Esophagus muscularis mucosa (tissue), 4 donors: Measurements from ENCODE around the gene XAGE5. TPM values are rescaled to one million over a fixed set of nuclear protein-coding genes. Genes with fewer than 3 reads are reported as not detected.
"Not testable (repeated sequence)": the region's sequence is repeated elsewhere in the genome, so short reads cannot be mapped to it uniquely, and the experiment has no call there.

ENCODE experiments used
- DNase-seq: peaks from one replicate; pipeline ENCODE4 v3.0.0-alpha.2; 2017; ENCODE audit errors: extremely low spot score
- H3K27ac ChIP-seq, 4 donors: fragments of 200-600 bp; sonication (generic); replicated peaks in 1 of 4; 1 replicate in 3 of 4; 2 replicates in 1 of 4; pipeline ENCODE4 v1.5.1; 2016 to 2019; ENCODE audit warnings: mild to moderate bottlenecking in 1 of 4
- H3K27me3 ChIP-seq, 4 donors: fragments of 200-600 bp; sonication (generic); one replicate each; pipeline versions ENCODE4 v1.5.1 to v1.6.0; 2016 to 2019
- H3K36me3 ChIP-seq, 4 donors: fragments of 200-600 bp; sonication (generic); one replicate each; pipeline ENCODE4 v1.5.1; 2016 to 2019
- H3K4me1 ChIP-seq, 4 donors: fragments of 200-600 bp; sonication (generic); one replicate each; pipeline ENCODE4 v1.5.1; 2016 to 2019
- H3K4me3 ChIP-seq, 4 donors: fragments of 200-600 bp; sonication (generic); 1 replicate in 2 of 4; 2 replicates in 2 of 4; pipeline ENCODE4 v1.5.1; 2016 to 2019; ENCODE audit warnings: mild to moderate bottlenecking in 4 of 4, moderate library complexity in 1 of 4
- H3K9me3 ChIP-seq, 4 donors: fragments of 200-600 bp; sonication (generic); 1 replicate in 3 of 4; 2 replicates in 1 of 4; pipeline ENCODE4 v1.5.1; 2016 to 2019
- EP300 ChIP-seq: sonication (generic); formaldehyde crosslinking; IDR thresholded peaks from one replicate; pipeline ENCODE4 v1.6.1; 2017; ENCODE audit warnings: antibody characterized with exemption
- POLR2A ChIP-seq: fragments of 450-650 bp; IDR thresholded peaks from one replicate; pipeline ENCODE4 v1.6.1; 2017; ENCODE audit warnings: antibody characterized with exemption, moderate library complexity, mild to moderate bottlenecking, low read depth
- POLR2AphosphoS5 ChIP-seq, 2 donors: sonication (generic); formaldehyde crosslinking; IDR thresholded peaks; one replicate each; pipeline ENCODE4 v1.6.1; 2017; ENCODE audit warnings: antibody characterized with exemption in 2 of 2
- WGBS: methylation state at CpG from one replicate; pipeline ENCODE4 v1.1.5; 2018; 5-methylcytosine and 5-hydroxymethylcytosine counted together
- intact Hi-C: fragments of 100-400 bp; cut with DNase I; formaldehyde crosslinking; loops from one replicate; pipeline ENCODE4 v1.15.1; 2023
- total RNA-seq, 4 donors: library from RNA; depleted of rRNA; stranded (reverse); fragments of >200 nt; gene quantifications; one replicate each; pipeline versions ENCODE4 v1.1.0 to v1.2.1, GENCODE V29; 2016
- TF ChIP-seq, protein P1 (sequence below), 3 experiments: fragments of 200-600 bp in 2 of 3; fragments of 450-650 bp in 1 of 3; sonication (generic) in 2 of 3; IDR thresholded peaks; one replicate each; pipeline ENCODE4 v1.5.1; 2017 to 2019; ENCODE audit warnings: antibody characterized with exemption in 3 of 3, mild to moderate bottlenecking in 2 of 3, moderate library complexity in 1 of 3

The XAGE5 gene, protein sequence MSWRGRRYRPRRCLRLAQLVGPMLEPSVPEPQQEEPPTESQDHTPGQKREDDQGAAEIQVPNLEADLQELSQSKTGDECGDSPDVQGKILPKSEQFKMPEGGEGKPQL
- not detected for total RNA-seq

- no peak for TF ChIP-seq EP300
- no peak for TF ChIP-seq POLR2A
- TF ChIP-seq, protein P1, sequence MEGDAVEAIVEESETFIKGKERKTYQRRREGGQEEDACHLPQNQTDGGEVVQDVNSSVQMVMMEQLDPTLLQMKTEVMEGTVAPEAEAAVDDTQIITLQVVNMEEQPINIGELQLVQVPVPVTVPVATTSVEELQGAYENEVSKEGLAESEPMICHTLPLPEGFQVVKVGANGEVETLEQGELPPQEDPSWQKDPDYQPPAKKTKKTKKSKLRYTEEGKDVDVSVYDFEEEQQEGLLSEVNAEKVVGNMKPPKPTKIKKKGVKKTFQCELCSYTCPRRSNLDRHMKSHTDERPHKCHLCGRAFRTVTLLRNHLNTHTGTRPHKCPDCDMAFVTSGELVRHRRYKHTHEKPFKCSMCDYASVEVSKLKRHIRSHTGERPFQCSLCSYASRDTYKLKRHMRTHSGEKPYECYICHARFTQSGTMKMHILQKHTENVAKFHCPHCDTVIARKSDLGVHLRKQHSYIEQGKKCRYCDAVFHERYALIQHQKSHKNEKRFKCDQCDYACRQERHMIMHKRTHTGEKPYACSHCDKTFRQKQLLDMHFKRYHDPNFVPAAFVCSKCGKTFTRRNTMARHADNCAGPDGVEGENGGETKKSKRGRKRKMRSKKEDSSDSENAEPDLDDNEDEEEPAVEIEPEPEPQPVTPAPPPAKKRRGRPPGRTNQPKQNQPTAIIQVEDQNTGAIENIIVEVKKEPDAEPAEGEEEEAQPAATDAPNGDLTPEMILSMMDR (IDR thresholded peaks at IDR 0.05), result no peak
- no peak for TF ChIP-seq POLR2AphosphoS5 (IDR thresholded peaks at IDR 0.05)
- WGBS, result 77% methylated on average over 20 of the region's 25 CpGs
- intact Hi-C loops, result no loop called here
- no peak for DNase-seq
- Histone ChIP-seq H3K36me3 (no peaks in the 10 kb centered on the region), H3K4me3 (no peak within 1 kb of the TSS), H3K9me3 (no peaks in the 10 kb centered on the region), H3K4me1 (no peaks in the 10 kb centered on the region), H3K27ac (no peak within 1 kb of the TSS), H3K27me3 (no peaks in the 10 kb centered on the region)
Observed at GRCh38 chrX:52811065-52811625, at the start of gene XAGE5. TSS of gene XAGE5 (plus strand) at chrX:52811287. CDS start at chrX:52812567, 1,280 bp downstream.

- H3K4me1 ChIP-seq, H3K27me3 ChIP-seq, H3K9me3 ChIP-seq, DNase-seq, H3K4me3 ChIP-seq, intact Hi-C loops, H3K27ac ChIP-seq, H3K36me3 ChIP-seq: not testable (repeated sequence)
- WGBS, result 85% methylated on average over 4 of the region's 5 CpGs
Observed at GRCh38 chrX:52765983-52766382, 45.1 kb upstream of the XAGE5 start.

DNA sequence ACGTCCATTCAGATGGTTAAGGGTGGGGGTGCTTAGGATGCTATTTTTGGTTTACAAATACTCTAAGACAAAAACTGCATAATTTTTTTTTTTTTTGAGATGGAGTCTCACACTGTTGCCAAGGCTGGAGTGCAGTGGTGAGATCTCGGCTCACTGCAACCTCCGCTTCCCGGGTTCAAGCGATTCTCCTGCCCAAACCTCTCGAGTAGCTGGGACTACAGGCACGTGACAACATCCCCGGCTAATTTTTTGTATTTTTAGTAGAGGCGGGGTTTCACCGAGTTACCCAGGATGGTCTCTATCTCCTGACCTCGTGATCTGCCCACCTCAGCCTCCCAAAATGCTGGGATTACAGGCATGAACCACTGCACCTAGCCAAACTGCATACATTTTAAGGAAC lies 37.6 kb upstream of the XAGE5 start:
- intact Hi-C loops, H3K27ac ChIP-seq, H3K9me3 ChIP-seq, H3K36me3 ChIP-seq, H3K4me3 ChIP-seq, H3K4me1 ChIP-seq, H3K27me3 ChIP-seq, DNase-seq: not testable (repeated sequence)
- 77% methylated on average over 10 of the region's 11 CpGs for WGBS

DNA sequence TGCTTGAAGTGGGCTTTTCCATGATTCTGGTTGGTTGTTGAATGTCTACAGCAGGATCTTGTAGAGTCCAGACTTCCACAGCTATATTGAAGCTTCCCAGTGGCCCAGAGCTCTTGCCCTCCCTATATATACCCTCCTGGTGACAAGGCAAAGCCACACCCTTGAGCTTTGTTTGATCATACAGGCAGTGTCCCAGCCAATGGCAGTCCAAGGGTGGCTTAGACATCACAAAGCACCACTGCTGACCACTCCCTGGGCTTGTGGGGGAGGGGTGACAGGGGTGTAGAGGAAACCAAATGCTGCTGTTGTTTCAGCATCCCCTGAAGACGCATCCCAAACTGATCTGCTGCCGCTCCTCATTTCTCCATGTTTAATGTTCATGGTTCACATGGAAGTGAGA lies 13.8 kb upstream of the XAGE5 start, which contains the start of gene SPANXN5:
Gene SPANXN5, minus strand, starts transcription at position 101 of the 400 bp plus-strand sequence. Its CDS starts 79 bp downstream, at position 22.
- H3K4me3 ChIP-seq, intact Hi-C loops, H3K36me3 ChIP-seq, H3K27ac ChIP-seq, DNase-seq, H3K4me1 ChIP-seq, H3K9me3 ChIP-seq, H3K27me3 ChIP-seq: not testable (repeated sequence)
- 75% methylated on average over 2 of the region's 2 CpGs for WGBS

GRCh38 chrX:52804876-52805275 lies 6.2 kb upstream of the XAGE5 start:
- H3K4me3 ChIP-seq, H3K27ac ChIP-seq: not testable (repeated sequence)
- 60% methylated on average over 2 of the region's 2 CpGs for WGBS

DNA sequence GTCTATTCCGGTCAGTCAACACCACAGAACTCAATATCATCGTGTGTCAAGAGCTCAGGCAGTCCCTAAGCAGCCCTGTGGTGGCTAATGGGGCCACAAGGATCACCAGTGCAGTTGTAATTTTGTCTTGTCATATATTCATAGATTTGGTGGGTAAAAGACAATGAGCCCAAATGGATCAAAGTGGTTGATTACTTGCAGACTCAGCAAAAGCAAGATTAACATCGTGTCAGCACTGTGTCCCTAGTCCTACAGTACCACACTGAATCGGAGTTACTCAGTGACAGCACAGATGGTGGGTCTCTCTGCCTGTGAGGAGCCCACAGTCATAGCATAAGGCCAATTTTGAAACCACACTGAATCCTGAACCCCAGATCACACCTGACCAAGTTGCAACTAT lies 8.7 kb downstream of the XAGE5 start:
- Histone ChIP-seq H3K27me3 (no peaks in the 10 kb centered on the region), H3K4me3 (no peak overlapping the region), H3K4me1 (no peaks in the 10 kb centered on the region), H3K27ac (no peak overlapping the region), H3K9me3 (no peaks in the 10 kb centered on the region), H3K36me3 (no peaks in the 10 kb centered on the region)
- intact Hi-C loops, result no loop called here
- TF ChIP-seq, protein P1 (IDR thresholded peaks at IDR 0.05), result no peak
- TF ChIP-seq POLR2A, result no peak
- no peak for TF ChIP-seq EP300
- no peak for TF ChIP-seq POLR2AphosphoS5 (IDR thresholded peaks at IDR 0.05)
- 78% methylated on average over 4 of the region's 4 CpGs for WGBS
- no peak for DNase-seq

More at GRCh38 chrX:52804876-52805275, 6.2 kb upstream of the XAGE5 start:
- intact Hi-C loops, H3K9me3 ChIP-seq, H3K4me1 ChIP-seq, H3K27me3 ChIP-seq, H3K36me3 ChIP-seq, DNase-seq: not testable (repeated sequence)

DNA sequence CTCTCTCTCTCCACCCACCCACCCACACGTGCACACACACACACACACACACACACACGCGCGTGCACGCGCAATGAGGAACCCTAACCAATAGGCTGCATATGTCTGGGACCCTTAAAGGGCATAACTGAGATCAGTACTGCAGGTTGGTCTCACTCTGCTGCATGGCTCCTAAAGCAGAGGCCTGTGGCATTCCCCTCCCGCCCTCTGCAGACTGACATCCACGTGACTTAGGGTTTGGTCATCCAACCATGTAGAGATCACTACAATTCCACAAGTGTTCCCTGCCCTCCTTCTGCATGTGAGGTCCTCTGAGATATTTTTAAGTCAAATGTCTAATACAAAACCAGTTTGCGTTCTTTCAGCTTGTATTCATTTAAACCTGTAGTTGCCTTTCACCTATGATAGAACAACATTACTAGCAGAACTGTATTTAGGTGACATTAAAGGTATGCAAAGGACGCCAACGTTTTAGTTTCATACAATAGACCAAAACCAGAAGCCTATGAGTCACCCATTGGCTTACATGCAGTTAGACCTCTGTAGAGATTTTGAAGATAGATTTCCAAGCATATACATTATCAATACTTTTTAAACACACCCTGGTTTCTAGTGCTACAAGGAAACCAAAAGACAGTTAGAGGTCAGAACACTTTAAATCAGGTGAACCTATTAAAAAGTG lies 10.1 kb downstream of the XAGE5 start:
- 77% methylated on average over 11 of the region's 11 CpGs for WGBS
- Histone ChIP-seq H3K27ac (no peak overlapping the region), H3K27me3 (no peaks in the 10 kb centered on the region), H3K4me3 (no peak overlapping the region), H3K36me3 (no peaks in the 10 kb centered on the region), H3K4me1 (no peaks in the 10 kb centered on the region), H3K9me3 (no peaks in the 10 kb centered on the region)
- TF ChIP-seq POLR2AphosphoS5 (IDR thresholded peaks at IDR 0.05) (no peak), EP300 (no peak), POLR2A (no peak)
- TF ChIP-seq, protein P1 (IDR thresholded peaks at IDR 0.05), result no peak
- intact Hi-C loops, result no loop called here
- no peak for DNase-seq
